Measurements from ENCODE around the gene IQGAP3.

GRCh38 chr1:156476501-156477298 lies 95.7 kb downstream of the IQGAP3 start:
- no peak for TF ChIP-seq CTCF (IDR thresholded peaks at IDR 0.05)
- TF ChIP-seq CBX8 (IDR thresholded peaks at IDR 0.05): no peak
- TF ChIP-seq NFE2L2 (conservative IDR thresholded peaks at IDR 0.05; ENCODE audit: low read length): no peak
- TF ChIP-seq JUN (IDR thresholded peaks at IDR 0.05): no peak
- no peak for TF ChIP-seq HMGXB4 (CRISPR knock-in tag; IDR thresholded peaks at IDR 0.05; ENCODE audit: borderline replicate concordance)
- no peak for TF ChIP-seq ESRRA (IDR thresholded peaks at IDR 0.05; ENCODE audit: borderline replicate concordance, low read length)
- no peak for TF ChIP-seq ZFP36 (IDR thresholded peaks at IDR 0.05; ENCODE audit: borderline replicate concordance, partially characterized antibody)
- no peak for TF ChIP-seq POLR2A (IDR thresholded peaks at IDR 0.05; ENCODE audit: low read length)
